SU-DHL-6 (cell line): ENCODE measurements around the gene BTBD1.

Experiments used
- CTCF ChIP-seq: fragments of 200-600 bp; sonication (generic); IDR thresholded peaks from one replicate; pipeline ENCODE4 v1.5.1; 2017; ENCODE audit warnings: antibody characterized with exemption, mild to moderate bottlenecking, low read length, moderate library complexity; ENCODE audit not compliant: insufficient read depth, poor library complexity, severe bottlenecking
- EZH2phosphoT487 ChIP-seq: fragments of 200-600 bp; sonication (generic), shearing (Covaris generic); conservative IDR thresholded peaks from 2 replicates; pipeline ENCODE4 v1.6.1; 2018; ENCODE audit warnings: mild to moderate bottlenecking, antibody characterized with exemption, low read length, moderate library complexity, mixed read lengths

- no peak for TF ChIP-seq CTCF
- no peak for TF ChIP-seq EZH2phosphoT487
Measured at GRCh38 chr15:83018436-83018835, 48.6 kb downstream of the BTBD1 start.
